ENCODE data around the gene HPCAL1.

Gene HPCAL1

DNA sequence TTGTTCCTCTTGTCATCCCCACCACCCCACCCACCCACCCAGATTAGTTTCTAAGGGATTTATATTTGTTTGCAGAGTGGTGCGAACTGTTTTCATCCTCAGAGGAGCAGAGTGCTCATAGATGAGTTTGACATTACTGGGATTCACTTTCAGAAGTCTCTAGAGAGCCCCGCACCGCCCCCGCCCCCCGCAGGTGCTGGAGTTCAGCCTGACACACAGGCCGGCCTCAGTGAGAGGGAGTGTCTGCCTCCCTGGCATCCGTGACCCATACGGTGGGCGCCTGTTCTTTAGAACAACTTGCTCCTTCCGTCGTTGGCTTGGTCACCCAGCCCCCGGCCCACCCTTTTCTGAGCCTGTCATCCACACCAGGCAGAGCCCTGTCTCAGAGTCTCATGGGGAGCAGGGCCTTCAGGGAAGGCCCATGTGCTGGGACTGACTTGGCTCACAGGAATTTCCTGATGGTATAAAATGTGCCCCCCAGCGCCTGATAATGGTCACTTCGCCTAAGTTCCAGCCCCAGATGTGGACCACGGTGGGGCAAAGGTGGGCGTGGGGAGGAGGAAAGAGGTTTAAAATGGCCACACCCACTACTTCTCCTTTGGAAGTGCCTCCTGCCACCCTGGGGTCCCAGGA lies 44.3 kb downstream of the HPCAL1 start:
- no peak for FAIRE-seq
- no peak for DNase-seq (ENCODE audit: insufficient read length, low spot score)

DNA sequence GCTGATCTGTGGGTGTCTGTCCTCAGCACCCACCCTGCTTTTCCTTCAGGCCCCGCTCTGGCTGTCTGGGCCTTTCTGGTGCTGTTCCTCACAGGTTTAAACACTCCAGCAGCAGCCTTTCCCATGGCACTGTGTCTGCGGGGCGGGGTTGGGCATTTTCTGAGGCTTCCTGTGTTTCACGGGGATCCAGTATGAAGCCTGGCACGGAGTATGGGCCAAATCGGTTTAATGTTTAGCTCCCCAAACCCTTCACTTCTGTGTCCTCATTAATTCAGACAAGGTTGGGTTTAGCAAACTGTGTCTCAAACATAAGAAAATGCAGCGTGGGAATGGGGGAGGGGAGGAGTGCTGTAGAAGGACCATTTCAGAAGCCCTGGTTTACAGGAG lies 44.9 kb downstream of the HPCAL1 start:
- DNase-seq (ENCODE audit: insufficient read length, low spot score), result no peak
- FAIRE-seq, result no peak

DNA sequence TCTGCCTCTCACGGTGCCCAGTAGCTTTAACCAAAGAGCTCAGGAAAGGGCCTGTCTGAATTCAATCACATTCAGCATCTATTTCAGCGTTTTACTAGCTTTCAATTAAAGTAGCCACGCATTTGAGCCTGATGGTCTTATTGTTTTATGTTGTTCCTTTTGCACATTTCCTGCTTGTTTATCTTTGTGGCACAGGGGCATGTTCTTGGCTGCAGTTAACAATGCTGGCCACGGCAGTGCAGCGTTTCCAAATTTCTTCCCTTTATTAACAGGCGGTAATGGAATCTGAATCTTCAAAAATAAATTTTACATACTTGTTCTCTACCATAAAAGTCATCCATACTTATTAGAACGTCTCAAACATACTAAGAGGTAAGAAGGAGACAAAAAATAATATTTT lies 46.2 kb downstream of the HPCAL1 start:
- DNase-seq (ENCODE audit: insufficient read length, low spot score) (no peak), FAIRE-seq (no peak)

DNA sequence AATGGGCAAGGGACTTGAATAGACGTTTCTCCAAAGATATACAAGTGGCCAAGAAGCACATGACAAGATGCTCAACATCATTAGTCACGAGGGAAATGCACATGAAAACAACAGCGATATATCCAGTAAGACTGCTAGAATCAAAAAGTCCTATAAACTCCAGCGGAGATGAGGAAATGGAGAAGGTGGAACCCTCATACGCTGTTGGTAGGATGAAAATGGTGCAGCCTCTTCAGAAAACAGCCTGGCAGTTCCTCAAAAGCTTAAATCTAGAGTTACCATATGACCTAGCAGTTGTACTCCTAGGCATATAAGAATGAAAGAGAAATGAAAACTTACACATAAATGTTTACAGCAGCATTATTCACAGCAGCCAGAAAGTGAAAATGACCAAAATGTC lies 48.1 kb downstream of the HPCAL1 start:
- DNase-seq (ENCODE audit: insufficient read length, low spot score) (no peak), FAIRE-seq (no peak)

DNA sequence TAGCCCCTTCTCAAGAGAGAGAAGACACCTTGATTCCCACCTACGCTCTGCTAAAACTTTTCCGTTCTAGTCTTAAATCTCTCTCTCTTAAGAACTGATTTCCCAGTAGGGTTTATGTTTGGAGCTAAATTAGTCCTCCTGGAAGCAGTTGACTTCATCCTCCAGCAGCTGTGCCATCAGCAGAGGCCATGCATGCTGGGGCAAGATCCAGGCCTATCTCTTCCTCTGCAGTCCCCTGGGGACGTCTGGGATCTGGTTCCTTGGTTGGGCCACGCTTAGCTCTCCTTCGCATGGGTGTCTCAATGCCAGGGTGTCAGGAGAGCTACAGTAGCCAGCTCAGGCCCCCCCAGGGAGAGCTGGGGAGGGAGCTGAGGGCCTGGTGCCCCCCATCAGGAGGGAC lies 49.7 kb downstream of the HPCAL1 start:
- DNase-seq (ENCODE audit: insufficient read length, low spot score) (no peak), FAIRE-seq (no peak)

DNA sequence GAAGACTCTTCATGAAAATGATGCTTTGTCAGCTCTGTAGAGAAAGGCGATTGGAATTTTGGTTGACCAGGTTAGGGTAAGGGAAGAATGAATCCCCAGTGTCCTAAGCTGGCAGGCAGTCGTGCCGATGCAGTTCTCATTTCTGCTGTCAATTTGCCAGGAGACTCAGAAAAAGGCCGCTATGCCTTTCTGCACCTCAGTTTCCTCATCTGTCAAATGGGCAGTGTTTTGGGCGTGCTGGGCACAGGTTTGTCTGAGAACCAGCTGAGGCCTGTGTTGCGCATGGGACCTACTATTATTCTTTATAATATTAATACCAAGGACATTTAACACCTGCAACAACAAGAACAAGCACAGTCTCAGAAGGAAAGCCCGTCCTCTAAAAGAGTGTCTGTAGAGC lies 50.3 kb downstream of the HPCAL1 start:
- DNase-seq (ENCODE audit: insufficient read length, low spot score), result no peak
- FAIRE-seq, result no peak

DNA sequence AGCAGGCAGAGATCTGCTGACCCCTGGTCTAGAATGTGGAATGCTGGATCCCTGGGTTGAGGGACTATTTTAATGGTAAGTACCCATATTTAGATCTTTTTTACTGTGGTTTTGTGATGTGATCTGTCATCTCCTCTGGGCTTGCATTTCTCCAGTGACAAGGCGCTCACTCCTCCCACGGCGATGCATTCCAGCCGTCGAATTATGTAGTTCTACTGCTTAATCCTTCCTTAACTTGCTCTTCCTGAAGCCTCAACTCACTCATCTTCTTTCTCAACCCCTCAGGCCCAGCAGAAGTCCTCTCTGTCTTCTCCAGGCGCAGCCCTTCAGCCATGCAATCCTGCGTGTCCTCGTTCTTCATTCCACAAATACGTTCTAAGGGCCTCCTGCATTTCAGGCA lies 51.2 kb downstream of the HPCAL1 start:
- DNase-seq (ENCODE audit: insufficient read length, low spot score), result no peak
- no peak for FAIRE-seq

DNA sequence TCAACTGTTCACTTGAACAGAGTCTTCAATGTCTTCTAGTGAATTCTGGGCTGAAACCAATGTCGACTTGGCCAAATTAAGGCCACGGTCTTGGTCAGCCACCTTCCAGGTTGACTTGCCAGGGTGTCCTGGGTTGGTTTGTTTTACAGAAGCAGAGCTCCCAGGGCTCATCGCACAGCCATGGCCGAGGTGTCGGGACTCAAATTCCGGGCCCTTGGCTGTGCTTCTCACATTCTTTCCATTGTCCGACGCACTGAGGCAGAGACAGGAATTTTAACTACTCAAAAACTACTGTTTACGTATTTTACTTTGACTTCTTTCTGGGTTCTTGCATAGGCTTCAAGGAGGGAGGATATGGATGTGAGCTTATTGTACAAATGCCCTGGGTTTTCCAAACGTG lies 51.7 kb downstream of the HPCAL1 start:
- FAIRE-seq, result no peak
- no peak for DNase-seq (ENCODE audit: insufficient read length, low spot score)

DNA sequence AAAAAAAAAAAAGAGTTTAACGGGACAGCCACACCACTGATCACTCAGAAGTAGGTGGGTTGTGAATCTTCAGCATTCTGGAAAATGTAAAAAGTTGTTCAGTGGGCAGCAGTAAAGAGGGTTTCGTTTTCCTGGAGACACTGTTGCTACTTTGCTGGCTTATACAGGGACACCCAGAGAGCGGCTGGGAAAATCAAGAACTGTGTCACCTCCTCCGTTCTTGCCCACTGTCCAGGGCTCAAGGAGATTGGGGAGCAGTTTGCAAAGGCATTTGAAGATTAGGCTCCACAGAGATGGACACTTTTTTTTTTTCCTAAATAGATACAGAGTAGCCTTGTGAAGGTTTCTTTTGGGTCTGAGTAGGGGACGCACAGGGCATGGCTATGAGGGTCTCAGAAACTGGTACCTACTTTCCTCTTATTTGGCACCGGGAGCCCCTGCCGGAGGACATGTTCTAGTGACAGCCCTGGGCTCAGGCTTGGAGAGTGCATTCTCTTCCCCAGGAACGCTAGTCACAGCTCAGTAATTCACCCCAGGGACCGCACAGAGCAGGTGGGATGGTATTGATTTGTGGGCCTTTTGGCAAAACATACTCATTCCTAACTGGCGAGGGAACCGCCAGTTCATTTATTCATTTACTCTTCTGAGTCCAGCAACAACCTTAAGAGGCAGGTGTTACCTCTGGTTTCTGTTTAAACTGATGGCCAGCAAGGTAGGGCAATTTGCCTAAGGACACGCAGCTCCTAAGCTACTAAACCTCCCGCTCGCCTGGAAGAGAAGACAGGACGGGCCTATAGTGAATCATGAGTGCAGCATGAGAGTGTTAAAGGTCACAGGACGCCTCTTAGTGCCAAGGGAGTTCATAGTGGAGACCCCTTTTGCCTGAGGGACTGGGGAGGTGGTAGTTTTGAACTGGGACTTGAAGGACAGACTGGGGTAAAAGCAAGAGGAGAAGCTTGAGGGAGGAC lies 53.1 kb downstream of the HPCAL1 start:
- FAIRE-seq, result no peak
- DNase-seq (ENCODE audit: insufficient read length, low spot score), result no peak

DNA sequence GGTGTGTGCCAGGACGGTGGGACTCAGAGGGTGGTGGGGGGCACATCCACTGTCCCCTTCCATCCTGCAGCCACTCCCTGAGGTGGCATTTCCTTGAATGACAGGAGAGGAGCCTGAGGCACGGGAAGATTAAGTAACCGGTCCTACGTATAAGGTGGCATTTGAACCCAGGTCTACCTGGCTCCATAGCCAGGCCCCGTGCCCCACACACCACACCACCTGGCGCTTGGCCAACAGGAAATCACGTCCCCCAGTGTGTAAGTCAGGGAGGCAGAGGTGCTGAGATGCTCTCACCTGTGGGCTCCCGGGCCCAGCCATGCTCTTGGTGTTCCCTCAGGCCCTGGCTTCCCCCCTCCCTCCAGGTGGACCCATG lies 53.7 kb downstream of the HPCAL1 start:
- DNase-seq (ENCODE audit: insufficient read length, low spot score), result no peak
- no peak for FAIRE-seq

DNA sequence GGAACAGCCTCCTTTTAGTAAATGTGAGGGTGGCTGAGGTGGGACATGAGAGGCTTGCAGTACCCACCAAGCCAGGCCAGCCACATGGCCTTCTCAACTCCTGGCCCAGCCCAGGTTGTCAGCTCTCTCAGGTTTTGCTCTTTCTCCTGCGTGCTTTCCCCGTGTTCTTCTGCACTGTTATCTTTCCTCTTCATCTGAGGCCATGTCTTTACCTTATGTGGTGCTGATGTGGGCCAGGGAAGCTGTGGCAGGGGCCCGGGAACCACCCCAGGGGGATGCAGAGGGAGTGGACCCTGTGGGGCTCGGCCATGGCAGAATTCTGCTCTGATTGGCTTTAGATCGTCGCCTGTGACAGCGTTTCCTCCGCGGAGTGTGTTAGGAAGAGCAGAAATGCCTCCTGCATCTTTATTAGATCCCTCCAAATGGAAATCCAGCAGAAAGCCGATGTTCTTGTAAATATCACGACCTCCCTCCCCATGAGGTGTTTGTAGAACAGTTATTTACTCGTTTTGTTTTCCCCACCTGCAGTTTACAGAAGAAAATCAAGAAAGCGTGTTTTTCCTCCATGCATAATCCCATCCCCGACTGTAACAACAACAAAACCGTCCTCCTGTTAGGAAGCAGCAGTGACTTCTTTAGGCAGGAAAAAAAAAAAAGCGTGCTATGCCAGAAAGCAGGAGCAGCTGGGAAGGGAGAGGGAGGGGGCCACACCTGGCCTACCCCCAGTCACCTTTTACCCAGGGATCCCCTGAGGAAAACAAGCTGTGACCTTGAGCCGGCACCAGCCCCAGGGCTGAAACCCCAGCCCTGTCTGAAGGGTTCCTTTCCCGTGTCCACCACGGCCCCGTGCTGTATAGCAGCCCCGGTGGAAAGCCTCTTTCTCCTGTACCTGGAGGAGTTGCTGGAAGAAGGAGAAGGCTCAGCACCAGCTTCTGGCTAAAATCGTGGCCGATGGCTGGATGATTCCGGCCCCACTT lies 54.8 kb downstream of the HPCAL1 start:
- FAIRE-seq, result no peak
- no peak for DNase-seq (ENCODE audit: insufficient read length, low spot score)

DNA sequence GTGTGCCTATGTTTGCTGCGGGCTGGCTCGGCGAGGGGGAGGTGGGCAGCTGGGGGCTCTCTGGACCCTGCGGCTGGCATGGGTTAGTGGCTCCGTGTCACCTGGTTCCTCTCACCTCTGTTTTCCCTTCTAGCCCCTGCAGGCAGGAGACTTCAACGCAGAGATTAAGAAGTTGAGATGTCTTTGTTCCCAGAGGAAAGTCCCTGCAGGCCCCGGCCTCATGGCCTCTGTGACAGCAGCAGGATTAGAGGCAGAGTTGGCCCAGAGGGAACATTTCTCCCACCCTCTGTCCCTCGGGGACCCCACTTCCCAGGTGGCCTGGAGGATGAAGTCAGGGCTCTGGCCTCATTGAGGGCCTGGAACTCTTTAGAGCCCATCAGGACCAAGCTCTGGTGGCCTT lies 56.5 kb downstream of the HPCAL1 start:
- DNase-seq (ENCODE audit: insufficient read length, low spot score), result no peak
- FAIRE-seq, result no peak

DNA sequence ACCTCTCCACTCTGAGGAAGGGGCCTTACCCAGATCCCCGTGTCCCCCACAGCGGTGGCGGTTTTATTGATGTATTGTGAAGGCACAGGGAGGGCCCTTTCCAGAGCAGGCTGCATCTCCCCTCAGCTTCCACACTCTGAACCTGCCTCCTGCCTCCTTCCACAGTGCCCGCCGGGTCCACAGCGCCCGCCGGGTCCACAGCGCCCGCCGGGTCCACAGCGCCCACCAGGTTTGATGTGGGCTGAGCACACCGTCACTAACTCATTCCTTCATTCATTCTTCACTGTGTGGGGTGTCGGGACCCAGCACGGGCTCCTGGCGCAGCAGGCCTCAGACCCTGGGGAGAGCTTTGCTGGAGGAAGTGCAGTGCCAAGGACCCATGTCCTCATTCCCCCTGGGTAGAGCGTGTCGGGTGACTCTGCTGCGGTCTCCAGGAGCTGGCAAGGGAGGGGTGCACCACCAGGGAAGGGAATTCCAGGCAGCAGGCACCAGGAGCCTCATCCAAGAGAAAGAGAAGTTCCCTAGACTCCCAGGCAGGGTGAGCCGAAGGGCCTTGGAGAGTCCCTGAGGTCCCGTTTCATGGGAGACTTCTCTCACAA lies 57.1 kb downstream of the HPCAL1 start:
- FAIRE-seq (no peak), DNase-seq (ENCODE audit: insufficient read length, low spot score) (no peak)

DNA sequence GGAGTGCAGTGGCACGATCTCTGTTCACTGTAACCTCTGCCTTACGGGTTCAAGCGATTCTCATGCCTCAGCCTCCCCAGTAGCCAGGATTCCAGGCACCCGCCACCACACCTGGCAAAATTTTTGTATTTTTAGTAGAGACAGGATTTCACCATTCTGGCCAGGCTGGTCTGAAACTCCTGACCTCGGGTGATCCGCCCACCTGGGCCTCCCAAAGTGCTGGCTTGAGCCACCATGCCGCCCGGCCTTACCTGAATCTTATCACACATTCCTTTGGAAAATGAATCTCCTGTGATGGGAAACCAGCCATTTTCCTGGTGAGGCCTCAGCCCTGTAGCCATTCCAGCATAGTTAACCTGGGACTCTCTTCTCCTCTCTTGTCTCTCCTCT lies 57.8 kb downstream of the HPCAL1 start:
- no peak for FAIRE-seq

DNA sequence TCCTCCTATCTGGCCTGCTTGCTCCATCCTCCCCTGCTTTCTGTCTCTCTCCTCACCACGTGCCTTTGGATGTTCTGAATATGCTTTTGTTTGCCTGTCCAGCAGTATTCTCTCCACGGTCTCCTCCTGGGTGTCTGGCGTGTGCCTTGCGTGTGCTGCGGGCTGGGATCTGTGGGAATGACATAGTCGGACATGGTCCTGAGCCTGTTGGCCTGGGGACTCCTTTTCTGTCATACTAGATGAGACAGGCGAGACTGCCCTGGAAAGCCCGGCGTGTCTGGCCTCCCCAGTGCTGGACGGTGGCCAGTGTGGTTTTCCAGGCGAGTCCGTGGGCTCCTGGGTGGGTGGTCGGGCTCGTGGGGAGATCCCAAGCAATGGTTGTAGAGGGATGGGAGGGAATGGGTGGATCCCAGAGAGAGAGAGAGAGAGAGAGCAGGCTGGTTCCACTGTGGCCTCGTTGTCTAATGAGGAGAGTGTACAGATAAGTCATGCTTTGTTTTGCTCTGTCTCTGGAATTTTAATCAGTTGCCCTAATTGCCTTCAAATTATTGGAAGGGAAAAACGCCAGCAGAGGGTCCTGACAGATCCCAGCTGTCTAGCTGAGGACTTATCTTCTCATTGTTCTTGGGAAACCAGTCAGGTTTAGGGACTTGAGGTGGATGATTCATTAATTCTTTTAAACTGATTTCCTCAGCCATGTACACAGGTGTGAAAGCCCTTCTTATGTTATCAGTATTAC lies 58.3 kb downstream of the HPCAL1 start:
- DNase-seq (ENCODE audit: insufficient read length, low spot score), result no peak
- no peak for FAIRE-seq

More for the DNA sequence above, 57.8 kb downstream of the HPCAL1 start:
- no peak for DNase-seq (ENCODE audit: insufficient read length, low spot score)

DNA sequence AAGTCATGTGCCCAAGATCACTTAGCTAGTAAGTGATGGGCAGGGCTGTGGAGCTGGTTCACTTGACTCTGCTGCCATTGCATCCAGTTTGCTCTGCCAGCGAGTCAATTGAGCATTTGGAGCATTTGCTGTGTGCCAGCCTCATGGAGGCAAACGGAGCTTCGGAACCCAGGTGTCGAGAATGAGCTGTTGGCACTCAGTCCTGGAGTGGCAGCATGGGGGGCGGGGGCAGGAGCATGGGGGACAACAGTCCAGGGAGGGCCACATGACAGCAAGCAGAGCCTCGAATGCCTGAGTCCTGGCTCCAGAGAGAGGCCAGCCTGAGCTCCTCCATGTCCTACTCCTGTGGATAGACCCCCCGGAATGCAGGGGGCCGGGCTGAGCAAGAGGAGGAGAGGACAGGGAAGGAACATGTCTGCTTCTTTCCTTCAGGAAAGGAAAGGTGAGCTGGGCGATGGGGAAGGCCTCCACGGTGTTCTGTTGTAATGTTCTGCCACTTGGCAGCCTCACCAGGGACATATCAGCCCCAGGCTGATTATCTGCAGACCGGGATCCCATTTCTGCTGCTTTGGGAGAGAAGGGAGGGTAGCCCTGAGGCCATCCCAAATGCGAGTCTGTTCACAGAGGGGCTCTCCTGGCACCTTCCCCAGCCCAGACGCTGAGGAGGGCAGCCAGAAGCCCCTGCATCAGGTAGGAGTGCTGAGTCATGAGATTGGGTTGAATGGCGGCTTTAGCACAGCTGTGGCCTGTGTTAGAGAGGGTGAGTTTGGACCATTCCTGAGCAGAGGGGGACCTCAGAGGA lies 59.6 kb downstream of the HPCAL1 start:
- no peak for DNase-seq (ENCODE audit: insufficient read length, low spot score)
- no peak for FAIRE-seq

DNA sequence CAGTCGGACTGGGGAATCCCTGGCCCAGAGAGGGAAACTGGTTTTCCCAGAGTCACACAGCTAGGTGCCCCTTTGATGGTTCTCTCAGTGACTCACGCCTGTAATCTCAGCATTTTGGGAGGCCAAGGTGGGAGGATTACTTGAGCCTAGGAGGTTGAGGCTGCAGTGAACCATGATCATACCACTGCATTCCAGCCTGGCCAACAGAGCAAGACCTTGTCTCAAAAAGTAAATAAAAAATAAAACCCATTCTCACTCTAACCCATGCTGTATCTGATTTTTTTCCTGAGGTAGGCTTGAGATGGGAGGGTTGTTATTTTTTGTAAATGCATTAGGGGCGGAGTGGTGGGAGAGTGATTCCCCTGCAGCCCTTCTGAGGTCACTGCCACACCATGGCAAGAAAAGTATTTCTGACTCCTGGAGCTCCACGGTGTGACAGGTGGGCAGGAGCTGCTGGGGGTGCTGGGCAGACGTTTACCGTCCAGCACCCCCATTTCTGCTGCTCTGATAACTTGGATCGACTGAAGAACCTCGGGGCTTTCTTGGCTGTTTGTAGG lies 60.3 kb downstream of the HPCAL1 start:
- DNase-seq (ENCODE audit: insufficient read length, low spot score), result no peak
- no peak for FAIRE-seq

DNA sequence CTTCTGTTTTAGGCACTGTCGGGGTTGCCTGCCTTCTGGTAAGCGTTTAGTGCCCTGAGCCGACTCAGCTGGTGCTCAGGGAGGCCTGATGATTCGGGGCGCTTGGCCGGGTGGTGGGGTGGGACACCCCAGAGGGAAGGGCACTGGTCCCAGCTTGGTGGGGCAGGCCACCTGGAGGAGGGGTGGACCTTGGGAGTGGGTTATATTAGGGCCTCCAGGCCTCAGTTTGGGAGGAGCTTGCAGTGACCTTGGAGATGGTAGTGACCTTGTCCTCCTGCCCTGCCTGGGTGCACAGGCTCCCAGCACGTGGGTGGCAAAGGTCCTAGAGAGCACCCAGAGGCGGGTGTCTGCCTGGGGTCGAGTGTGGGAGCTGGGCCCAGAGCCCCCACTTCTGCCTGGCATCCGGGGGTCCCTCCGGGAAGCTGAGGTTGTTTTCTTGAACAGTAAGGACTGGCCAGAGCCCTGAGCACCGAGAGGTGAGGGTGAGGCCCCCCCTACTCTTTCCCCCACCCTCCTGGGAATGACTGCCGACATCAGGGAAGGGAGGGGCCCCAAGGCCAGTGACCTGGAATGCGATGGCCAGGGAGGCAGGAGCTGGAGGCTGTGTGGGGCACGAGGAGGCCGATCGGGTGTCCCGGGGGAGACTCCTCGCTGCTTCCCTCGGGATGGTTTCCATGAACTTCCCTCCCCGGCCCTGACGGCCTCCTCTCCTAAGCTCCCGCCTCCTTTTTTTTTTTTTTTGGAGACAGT lies 61.3 kb downstream of the HPCAL1 start:
- FAIRE-seq (no peak), DNase-seq (ENCODE audit: insufficient read length, low spot score) (no peak)
